NOMO-1 treated with dmso at 0.1 percent for 144 hours (cell line): ENCODE measurements around the gene GNE.
A peak's percentile ranks its signal among the peaks of the same experiment; 100 is the strongest.

Experiments
- DNase-seq: peaks from one replicate; lab custom pipeline; 2025; ENCODE audit not compliant: unreplicated experiment; lab: John Stamatoyannopoulos, UW

GNE gene

DNA sequence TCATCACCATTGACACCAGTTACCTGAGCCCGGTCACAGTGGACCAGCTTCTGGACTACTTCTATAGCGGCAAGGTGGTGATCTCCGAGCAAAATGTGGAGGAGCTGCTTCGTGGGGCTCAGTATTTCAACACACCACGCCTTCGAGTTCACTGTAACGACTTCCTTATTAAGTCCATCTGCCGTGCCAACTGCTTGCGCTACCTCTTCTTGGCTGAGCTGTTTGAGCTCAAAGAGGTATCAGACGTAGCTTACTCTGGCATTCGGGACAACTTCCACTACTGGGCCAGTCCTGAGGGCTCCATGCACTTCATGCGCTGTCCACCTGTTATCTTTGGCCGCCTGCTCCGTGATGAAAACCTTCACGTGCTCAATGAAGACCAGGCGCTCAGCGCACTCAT lies 88.5 kb downstream of the GNE start:
- peak; percentile 79 for DNase-seq

DNA sequence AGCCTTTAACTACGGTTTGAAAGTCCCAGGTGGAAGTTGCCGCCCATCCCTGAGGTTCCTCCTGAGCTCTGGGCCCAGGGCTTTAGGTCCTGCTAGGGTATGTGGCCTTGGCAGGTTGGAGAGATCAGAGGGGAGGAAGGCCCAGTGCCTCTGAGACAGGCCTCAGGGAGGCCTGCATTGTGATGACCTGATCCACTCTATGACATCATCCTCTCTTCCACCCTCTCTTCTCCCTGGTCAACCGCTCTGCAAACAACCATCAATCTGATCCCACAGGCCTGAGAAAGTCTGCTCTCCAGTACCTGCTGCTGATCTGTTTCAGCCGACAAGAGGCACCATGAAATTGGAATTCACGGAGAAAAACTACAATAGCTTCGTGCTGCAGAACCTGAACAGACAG lies 89.1 kb downstream of the GNE start, which contains the start of gene CCIN:
Gene CCIN, plus strand, starts transcription at position 223 of the 400 bp plus-strand sequence. Its CDS starts 115 bp downstream, at position 338.
- no peak for DNase-seq

DNA sequence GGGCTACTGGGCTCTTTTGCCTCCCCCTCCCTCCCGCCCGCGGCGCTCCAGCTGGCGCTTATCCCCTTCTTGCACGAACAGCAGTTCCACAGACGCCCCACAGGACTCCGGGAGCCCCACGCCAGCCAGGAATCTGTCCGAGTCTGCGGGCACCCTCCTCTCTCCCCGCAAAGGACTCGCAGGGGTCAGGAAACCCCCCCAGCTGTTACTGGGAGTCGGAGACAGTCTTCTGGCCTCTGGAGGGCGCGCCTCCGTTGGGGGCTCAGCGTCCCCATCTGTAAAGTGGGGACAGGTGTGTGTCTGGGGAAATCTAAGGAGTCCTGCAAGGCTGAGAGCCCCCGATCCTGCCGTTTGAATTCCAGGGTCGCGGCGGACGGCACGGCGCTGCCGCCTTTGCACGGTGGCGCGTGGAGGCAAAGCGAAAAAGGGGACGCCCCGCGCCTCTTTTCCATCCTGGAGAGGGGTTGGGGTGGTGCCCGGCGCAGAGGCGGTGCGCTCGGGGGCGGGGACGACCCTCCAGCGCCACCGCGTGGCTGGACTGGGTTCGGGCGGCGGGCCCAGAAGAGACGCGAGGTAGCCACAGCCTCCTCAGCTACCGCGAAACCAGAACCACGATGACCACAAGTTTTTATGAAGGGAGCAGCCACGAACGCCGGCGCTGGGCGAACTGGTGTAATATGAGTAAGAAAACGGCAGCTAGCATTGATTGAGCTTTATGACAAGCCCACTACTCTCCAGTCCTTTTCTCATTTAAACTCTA lies 91.9 kb downstream of the GNE start:
- DNase-seq: peak; percentile 92

DNA sequence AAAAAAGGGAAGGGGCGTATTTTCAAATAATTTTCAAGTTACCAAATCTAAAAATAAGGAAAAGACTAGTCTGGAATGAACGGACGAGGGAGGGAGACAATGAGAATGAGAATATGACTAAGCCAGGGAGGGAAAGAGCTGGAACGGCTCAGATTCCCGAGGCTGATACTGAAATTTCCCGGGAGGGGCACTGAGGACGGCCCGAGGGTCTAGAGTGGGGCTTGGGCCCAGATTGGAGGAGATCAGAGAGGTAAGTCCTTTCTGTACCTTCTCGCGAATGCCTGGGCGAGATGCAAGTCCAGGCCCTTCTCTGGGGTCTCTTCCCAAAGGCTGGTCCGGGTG lies 92.5 kb downstream of the GNE start:
- no peak for DNase-seq

DNA sequence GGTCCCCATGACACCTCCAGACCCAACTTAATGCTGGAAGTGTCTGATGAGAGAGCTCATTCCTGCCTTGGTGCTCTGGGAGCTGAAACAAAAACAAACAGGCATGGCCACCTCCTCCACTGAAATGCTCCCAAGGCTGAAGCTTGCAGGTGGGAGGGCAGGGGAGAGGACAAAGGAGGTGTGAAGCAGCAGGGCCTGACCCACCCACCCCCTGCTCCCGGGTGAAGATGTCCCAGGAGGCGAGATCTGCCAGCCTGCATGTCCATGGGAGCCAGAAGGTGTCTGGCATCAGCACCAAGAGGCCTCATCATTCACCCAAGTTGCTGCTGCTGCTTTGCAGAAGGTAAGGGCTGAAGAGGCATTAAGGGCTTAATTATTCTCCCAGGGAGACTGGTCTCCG lies 93.3 kb downstream of the GNE start:
- no peak for DNase-seq
